Central memory CD4-positive, alpha-beta T cell (primary cell): ENCODE results near the gene PXDN.
"Not testable (repeated sequence)": the region's sequence is repeated elsewhere in the genome, so short reads cannot be mapped to it uniquely, and the experiment has no call there.

ENCODE experiments used
- DNase-seq: peaks from one replicate; pipeline ENCODE4 v3.0.0; 2022

PXDN gene

GRCh38 chr2:1623906-1624445 is 120.3 kb downstream of the PXDN start:
- no peak for DNase-seq

- DNase-seq: no peak
These were observed 121.7 kb downstream of the PXDN start for GRCh38 chr2:1622521-1623200.

GRCh38 chr2:1621976-1622375 is 122.3 kb downstream of the PXDN start:
- DNase-seq: not testable (repeated sequence)

- DNase-seq: no peak
These were observed 122.8 kb downstream of the PXDN start for GRCh38 chr2:1621501-1621900.

GRCh38 chr2:1621041-1621440 is 123.3 kb downstream of the PXDN start:
- no peak for DNase-seq

- DNase-seq: no peak
These were observed 124.2 kb downstream of the PXDN start for GRCh38 chr2:1620081-1620480.

GRCh38 chr2:1619556-1619955 is 124.8 kb downstream of the PXDN start:
- no peak for DNase-seq

GRCh38 chr2:1618974-1619373 is 125.3 kb downstream of the PXDN start:
- no peak for DNase-seq

- no peak for DNase-seq
These were observed 125.9 kb downstream of the PXDN start for GRCh38 chr2:1618191-1618961.

GRCh38 chr2:1617425-1618021 is 126.8 kb downstream of the PXDN start:
- no peak for DNase-seq

- DNase-seq: no peak
These were observed 129.8 kb downstream of the PXDN start for GRCh38 chr2:1614564-1614963.

GRCh38 chr2:1613731-1614354 is 130.5 kb downstream of the PXDN start:
- DNase-seq: no peak

- DNase-seq: no peak
These were observed 131.3 kb downstream of the PXDN start for GRCh38 chr2:1613078-1613445.

GRCh38 chr2:1612391-1613077 is 131.8 kb downstream of the PXDN start:
- no peak for DNase-seq

- no peak for DNase-seq
These were observed 132.4 kb downstream of the PXDN start for GRCh38 chr2:1611886-1612285.

GRCh38 chr2:1610096-1610485 is 134.2 kb downstream of the PXDN start:
- DNase-seq: no peak

- no peak for DNase-seq
These were observed 134.7 kb downstream of the PXDN start for GRCh38 chr2:1609485-1610095.

- DNase-seq: no peak
These were observed 135.3 kb downstream of the PXDN start for GRCh38 chr2:1609040-1609439.

GRCh38 chr2:1607971-1608688 is 136.2 kb downstream of the PXDN start:
- no peak for DNase-seq

GRCh38 chr2:1607236-1607920 is 136.9 kb downstream of the PXDN start:
- no peak for DNase-seq
